Measurements from ENCODE around the gene EGFL6.

GRCh38 chrX:13565511-13565910 is 3.9 kb upstream of the EGFL6 start:
- no peak for TF ChIP-seq USF2 (IDR thresholded peaks at IDR 0.05; ENCODE audit: low read depth, low read length)
- no peak for TF ChIP-seq POLR2A (IDR thresholded peaks at IDR 0.05; ENCODE audit: low read depth, low read length)
- no peak for TF ChIP-seq MXI1 (IDR thresholded peaks at IDR 0.05; ENCODE audit: borderline replicate concordance, low read depth, low read length)
- no peak for TF ChIP-seq CTCF (conservative IDR thresholded peaks at IDR 0.05; ENCODE audit: low read depth, low read length)
- no peak for TF ChIP-seq ELK1 (IDR thresholded peaks at IDR 0.05; ENCODE audit: borderline replicate concordance, low read depth, low read length)
- no peak for TF ChIP-seq BHLHE40 (IDR thresholded peaks at IDR 0.05; ENCODE audit: low read depth, low read length)
- TF ChIP-seq MAFK (IDR thresholded peaks at IDR 0.05; ENCODE audit: low read depth, low read length), result no peak
- no peak for TF ChIP-seq CEBPB (IDR thresholded peaks at IDR 0.05; ENCODE audit: low read depth, low read length)
- no peak for TF ChIP-seq RCOR1 (IDR thresholded peaks at IDR 0.05; ENCODE audit: insufficient replicate concordance, low read length)
- no peak for TF ChIP-seq MAZ (IDR thresholded peaks at IDR 0.05; ENCODE audit: borderline replicate concordance, low read depth, low read length)

Measured in IMR-90 (cell line).